IMR-90 (cell line): ENCODE data around the gene ITGB2. TPM values are rescaled to one million over a fixed set of nuclear protein-coding genes. Genes with fewer than 3 reads are reported as not detected.

Experiments
- ATAC-seq: fragments of 200-7000 bp; cut with Tn5 transposase; 2 replicates; pipeline ENCODE4 v1.9.1; 2020; ENCODE audit warnings: low read depth, mild to moderate bottlenecking, moderate library complexity
- BruUV-seq: library from RNA; stranded (reverse); fragments of 400-500 nt; replicated peaks from 2 replicates; lab custom pipeline; 2021; lab: Mats Ljungman, UMichigan
- CTCF ChIA-PET: fragments of 300-600 bp; formaldehyde crosslinking; extraction: SDS; loops from one replicate; lab custom pipeline; 2021; ENCODE audit warnings: antibody characterized with exemption; lab: Yijun Ruan, JAX
- POLR2A ChIA-PET: fragments of 300-600 bp; sonication (Branson Sonifier 250); formaldehyde crosslinking; loops from one replicate; lab custom pipeline; 2022; ENCODE audit warnings: antibody characterized with exemption; ENCODE audit not compliant: unreplicated experiment; lab: Charles Lee
- DNase-seq: peaks from one replicate; pipeline ENCODE4 v3.0.0; 2013
- H2AFZ ChIP-seq: replicated peaks from 2 replicates; pipeline ENCODE3; 2013; ENCODE audit warnings: low read length, mild to moderate bottlenecking; ENCODE audit not compliant: poor library complexity
- H2AK5ac ChIP-seq: 2 replicates; pipeline ENCODE4 v1.6.1; 2013; ENCODE audit warnings: low read depth, low read length, inconsistent platforms
- H2AK9ac ChIP-seq: replicated peaks from 2 replicates; pipeline ENCODE3; 2013; ENCODE audit warnings: mild to moderate bottlenecking, low read depth, low read length, moderate library complexity; ENCODE audit not compliant: poor library complexity
- H2BK120ac ChIP-seq: 2 replicates; pipeline ENCODE4 v1.6.1; 2013; ENCODE audit warnings: low read depth, low read length, inconsistent platforms
- H2BK15ac ChIP-seq: 3 replicates; pipeline ENCODE4 v1.6.1; 2013; ENCODE audit warnings: low read depth, low read length, inconsistent platforms
- H2BK20ac ChIP-seq: 2 replicates; pipeline ENCODE4 v1.6.1; 2013; ENCODE audit warnings: low read depth, mild to moderate bottlenecking, inconsistent platforms, low read length, moderate library complexity
- H2BK5ac ChIP-seq: 2 replicates; pipeline ENCODE4 v1.6.1; 2013; ENCODE audit warnings: mild to moderate bottlenecking, low read depth, low read length, inconsistent platforms; ENCODE audit not compliant: poor library complexity, severe bottlenecking
- H3K14ac ChIP-seq: replicated peaks from 2 replicates; pipeline ENCODE4 v1.6.1; 2013; ENCODE audit warnings: low read depth, low read length, inconsistent platforms
- H3K18ac ChIP-seq: 2 replicates; pipeline ENCODE4 v1.6.1; 2013; ENCODE audit warnings: low read depth, low read length, control low read depth
- H3K23ac ChIP-seq: 2 replicates; pipeline ENCODE4 v1.6.1; 2013; ENCODE audit warnings: low read depth, low read length, inconsistent platforms
- H3K27ac ChIP-seq: 2 replicates; pipeline ENCODE4 v1.5.1; 2013; ENCODE audit warnings: mild to moderate bottlenecking, control low read depth, low read length; ENCODE audit not compliant: insufficient read depth
- H3K27me3 ChIP-seq: 2 replicates; pipeline ENCODE4 v1.6.1; 2013; ENCODE audit warnings: low read length; ENCODE audit not compliant: control insufficient read depth, insufficient read depth
- H3K36me3 ChIP-seq: 2 replicates; pipeline ENCODE4 v1.6.1; 2013; ENCODE audit warnings: low read length, mixed read lengths; ENCODE audit not compliant: control insufficient read depth, insufficient read depth
- H3K4ac ChIP-seq: 2 replicates; pipeline ENCODE4 v1.6.1; 2013; ENCODE audit warnings: low read depth, low read length, inconsistent platforms
- H3K4me1 ChIP-seq: 2 replicates; pipeline ENCODE4 v1.6.1; 2013; ENCODE audit warnings: low read length, mixed read lengths; ENCODE audit not compliant: control insufficient read depth, insufficient read depth
- H3K4me2 ChIP-seq: 2 replicates; pipeline ENCODE4 v1.6.1; 2013; ENCODE audit warnings: low read depth, mild to moderate bottlenecking, control low read depth, low read length, moderate library complexity
- H3K4me3 ChIP-seq: 2 replicates; pipeline ENCODE4 v1.5.1; 2013; ENCODE audit warnings: low read depth, mild to moderate bottlenecking, control low read depth, low read length, moderate library complexity; ENCODE audit not compliant: insufficient read depth
- H3K56ac ChIP-seq: 2 replicates; pipeline ENCODE4 v1.6.1; 2013; ENCODE audit warnings: low read length, inconsistent platforms; ENCODE audit not compliant: insufficient read depth; ENCODE audit errors: extremely low read depth
- H3K79me1 ChIP-seq, 2 experiments: 2 replicates each; pipeline ENCODE4 v1.6.1; 2013; ENCODE audit warnings: low read length in 2 of 2, inconsistent platforms in 1 of 2, low read depth in 1 of 2
- H3K9ac ChIP-seq: 2 replicates; pipeline ENCODE4 v1.6.1; 2013; ENCODE audit warnings: low read depth, low read length, control low read depth
- H3K9me1 ChIP-seq: 2 replicates; pipeline ENCODE4 v1.6.1; 2013; ENCODE audit warnings: low read length, inconsistent platforms; ENCODE audit not compliant: insufficient read depth
- H3K9me3 ChIP-seq: 2 replicates; pipeline ENCODE4 v1.6.1; 2013; ENCODE audit warnings: low read length; ENCODE audit not compliant: control insufficient read depth, insufficient read depth
- H4K20me1 ChIP-seq: 2 replicates; pipeline ENCODE4 v1.6.1; 2013; ENCODE audit warnings: low read length, inconsistent platforms; ENCODE audit not compliant: insufficient read depth
- H4K5ac ChIP-seq: 2 replicates; pipeline ENCODE4 v1.6.1; 2013; ENCODE audit warnings: mild to moderate bottlenecking, low read depth, low read length, control low read depth
- H4K8ac ChIP-seq, 2 experiments: 2 replicates each; pipeline ENCODE4 v1.6.1; 2013; ENCODE audit warnings: low read depth in 2 of 2, low read length in 2 of 2, control low read depth in 1 of 2, inconsistent platforms in 1 of 2
- H4K91ac ChIP-seq: 2 replicates; pipeline ENCODE4 v1.6.1; 2013; ENCODE audit warnings: low read depth, low read length, inconsistent platforms; ENCODE audit not compliant: insufficient read depth
- CHD1 ChIP-seq: IDR thresholded peaks from 2 replicates; pipeline ENCODE4 v1.6.1; 2012; ENCODE audit warnings: low read depth, low read length, improper control_type of control experiment
- NFE2L2 ChIP-seq: fragments of 150-350 bp; IDR thresholded peaks from 2 replicates; pipeline ENCODE4 v1.6.1; 2016; ENCODE audit warnings: low read depth, mild to moderate bottlenecking, low read length
- RAD21 ChIP-seq: IDR thresholded peaks from 2 replicates; pipeline ENCODE4 v1.6.1; 2012; ENCODE audit warnings: low read length, improper control_type of control experiment
- WGBS, 2 experiments: methylation state at CpG; one replicate each; pipeline versions ENCODE4 v1.1.5 to v1.1.7; 2013; ENCODE audit warnings: missing lambda C conversion rate in 2 of 2; ENCODE audit not compliant: insufficient read length in 1 of 2; ENCODE audit errors: extremely low coverage in 2 of 2; 5-methylcytosine and 5-hydroxymethylcytosine counted together
- dilution Hi-C: fragments of 300-500 bp; cut with HindIII; formaldehyde crosslinking; loops from one replicate; pipeline ENCODE4 v1.14.3; 2018; ENCODE audit warnings: low sequenced_read_pairs; ENCODE audit not compliant: unreplicated experiment
- in situ Hi-C: fragments of 300-500 bp; cut with MboI; formaldehyde crosslinking; loops from 3 replicates; pipeline ENCODE4 v1.14.3; 2019; ENCODE audit warnings: low sequenced_read_pairs, inconsistent platforms, mixed read lengths
- intact Hi-C: fragments of 100-400 bp; cut with micrococcal nuclease; formaldehyde crosslinking; loops from 2 replicates; pipeline ENCODE4 v1.10.0; 2022
- polyA plus RNA-seq, 3 experiments: library from polyadenylated mRNA; depleted of rRNA; stranded (reverse); fragments of >200 nt; gene quantifications; 2 replicates each; pipeline ENCODE4 v1.2.3, GENCODE V29; 2012; ENCODE audit warnings: low replicate concordance in 1 of 3
- total RNA-seq: library from RNA; depleted of rRNA; stranded (reverse); fragments of >200 nt; gene quantifications from 2 replicates; pipeline ENCODE4 v1.2.3, GENCODE V29; 2012
- TF ChIP-seq, protein P1 (sequence below): fragments of 150-350 bp; IDR thresholded peaks from 2 replicates; pipeline ENCODE4 v1.6.1; 2016; ENCODE audit warnings: low read depth, mild to moderate bottlenecking, low read length, moderate library complexity, borderline replicate concordance
- TF ChIP-seq, protein P2 (sequence below): conservative IDR thresholded peaks from 2 replicates; pipeline ENCODE4 v1.5.1; 2012; ENCODE audit warnings: mild to moderate bottlenecking, low read depth, low read length, improper control_type of control experiment

The ITGB2 gene
- total and polyA plus RNA-seq, 2 of the 4 experiments (the other 2 are of a cell fraction) = 0.14 TPM; not detected in 1

DNA sequence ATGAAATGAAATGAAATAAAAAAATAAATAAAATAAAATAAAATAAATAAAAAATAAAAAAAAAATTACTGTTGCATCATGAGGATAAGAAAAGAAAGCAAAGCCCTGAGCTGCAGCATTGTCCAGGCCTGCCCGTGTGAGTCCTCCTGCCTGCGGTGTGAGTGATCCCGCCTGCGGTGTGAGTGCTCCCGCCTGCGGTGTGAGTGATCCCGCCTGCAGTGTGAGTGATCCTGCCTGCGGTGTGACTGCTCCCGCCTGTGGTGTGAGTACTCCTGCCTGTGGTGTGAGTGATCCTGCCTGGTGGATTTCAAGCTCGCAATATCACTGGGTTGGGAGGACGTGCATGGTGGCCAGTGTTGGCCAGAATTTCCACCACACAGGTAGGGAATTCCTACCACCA is 24.8 kb downstream of the ITGB2 start:
- no peak for ATAC-seq
- Histone ChIP-seq H2BK120ac (no peak overlapping the region), H3K9ac (no peak overlapping the region), H3K36me3 (no peaks in the 10 kb centered on the region), H4K91ac (no peak overlapping the region), H2BK15ac (no peak overlapping the region), H4K8ac (no peak overlapping the region), H2AFZ (no peak overlapping the region), H4K20me1 (0 out of 2 replicates have a peak, but pooled peaks cover 5% of the 10 kb centered on the region), H3K9me1 (no peaks in the 10 kb centered on the region), H3K56ac (no peak overlapping the region), H3K9me3 (no peaks in the 10 kb centered on the region), H2BK20ac (no peak overlapping the region), H3K14ac (no peak overlapping the region), H3K4me1 (no peaks in the 10 kb centered on the region), H3K27ac (no peak overlapping the region), H2AK9ac (no peak overlapping the region), H3K4ac (no peak overlapping the region), H3K4me2 (no peak overlapping the region), H3K27me3 (peaks cover 80% of the 10 kb centered on the region), H2AK5ac (no peak overlapping the region), H3K4me3 (no peak overlapping the region), H3K18ac (no peak overlapping the region), H2BK5ac (no peak overlapping the region), H3K79me1 (no peaks in the 10 kb centered on the region), H4K5ac (no peak overlapping the region), H3K23ac (no peak overlapping the region)
- intact Hi-C loops (no loop called here), dilution Hi-C loops (no loop called here), in situ Hi-C loops (no loop called here)
- no peak for TF ChIP-seq NFE2L2
- TF ChIP-seq, protein P1, sequence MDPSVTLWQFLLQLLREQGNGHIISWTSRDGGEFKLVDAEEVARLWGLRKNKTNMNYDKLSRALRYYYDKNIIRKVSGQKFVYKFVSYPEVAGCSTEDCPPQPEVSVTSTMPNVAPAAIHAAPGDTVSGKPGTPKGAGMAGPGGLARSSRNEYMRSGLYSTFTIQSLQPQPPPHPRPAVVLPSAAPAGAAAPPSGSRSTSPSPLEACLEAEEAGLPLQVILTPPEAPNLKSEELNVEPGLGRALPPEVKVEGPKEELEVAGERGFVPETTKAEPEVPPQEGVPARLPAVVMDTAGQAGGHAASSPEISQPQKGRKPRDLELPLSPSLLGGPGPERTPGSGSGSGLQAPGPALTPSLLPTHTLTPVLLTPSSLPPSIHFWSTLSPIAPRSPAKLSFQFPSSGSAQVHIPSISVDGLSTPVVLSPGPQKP = no peak
- TF ChIP-seq RAD21 = no peak
- TF ChIP-seq, protein P2, sequence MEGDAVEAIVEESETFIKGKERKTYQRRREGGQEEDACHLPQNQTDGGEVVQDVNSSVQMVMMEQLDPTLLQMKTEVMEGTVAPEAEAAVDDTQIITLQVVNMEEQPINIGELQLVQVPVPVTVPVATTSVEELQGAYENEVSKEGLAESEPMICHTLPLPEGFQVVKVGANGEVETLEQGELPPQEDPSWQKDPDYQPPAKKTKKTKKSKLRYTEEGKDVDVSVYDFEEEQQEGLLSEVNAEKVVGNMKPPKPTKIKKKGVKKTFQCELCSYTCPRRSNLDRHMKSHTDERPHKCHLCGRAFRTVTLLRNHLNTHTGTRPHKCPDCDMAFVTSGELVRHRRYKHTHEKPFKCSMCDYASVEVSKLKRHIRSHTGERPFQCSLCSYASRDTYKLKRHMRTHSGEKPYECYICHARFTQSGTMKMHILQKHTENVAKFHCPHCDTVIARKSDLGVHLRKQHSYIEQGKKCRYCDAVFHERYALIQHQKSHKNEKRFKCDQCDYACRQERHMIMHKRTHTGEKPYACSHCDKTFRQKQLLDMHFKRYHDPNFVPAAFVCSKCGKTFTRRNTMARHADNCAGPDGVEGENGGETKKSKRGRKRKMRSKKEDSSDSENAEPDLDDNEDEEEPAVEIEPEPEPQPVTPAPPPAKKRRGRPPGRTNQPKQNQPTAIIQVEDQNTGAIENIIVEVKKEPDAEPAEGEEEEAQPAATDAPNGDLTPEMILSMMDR = no peak
- TF ChIP-seq CHD1 = no peak
- CTCF ChIA-PET = interaction anchor here (0.7 kb wide), 1 partner anchor 14 kb away, joined by 3 read pairs; no protein-coding TSS in a partner anchor
- DNase-seq = no peak
- no TSS peak for BruUV-seq
- POLR2A ChIA-PET = no interaction called here
- no CpG with 5 or more reads among the region's 11 CpGs for WGBS, 2 experiments
